MV-4-11 (cell line): ENCODE data around the gene ELF3.
"Not testable (repeated sequence)": the region's sequence is repeated elsewhere in the genome, so short reads cannot be mapped to it uniquely, and the experiment has no call there.

Source experiments
- DNase-seq: peaks from one replicate; lab custom pipeline; 2025; lab: John Stamatoyannopoulos, UW

ELF3 gene

DNA sequence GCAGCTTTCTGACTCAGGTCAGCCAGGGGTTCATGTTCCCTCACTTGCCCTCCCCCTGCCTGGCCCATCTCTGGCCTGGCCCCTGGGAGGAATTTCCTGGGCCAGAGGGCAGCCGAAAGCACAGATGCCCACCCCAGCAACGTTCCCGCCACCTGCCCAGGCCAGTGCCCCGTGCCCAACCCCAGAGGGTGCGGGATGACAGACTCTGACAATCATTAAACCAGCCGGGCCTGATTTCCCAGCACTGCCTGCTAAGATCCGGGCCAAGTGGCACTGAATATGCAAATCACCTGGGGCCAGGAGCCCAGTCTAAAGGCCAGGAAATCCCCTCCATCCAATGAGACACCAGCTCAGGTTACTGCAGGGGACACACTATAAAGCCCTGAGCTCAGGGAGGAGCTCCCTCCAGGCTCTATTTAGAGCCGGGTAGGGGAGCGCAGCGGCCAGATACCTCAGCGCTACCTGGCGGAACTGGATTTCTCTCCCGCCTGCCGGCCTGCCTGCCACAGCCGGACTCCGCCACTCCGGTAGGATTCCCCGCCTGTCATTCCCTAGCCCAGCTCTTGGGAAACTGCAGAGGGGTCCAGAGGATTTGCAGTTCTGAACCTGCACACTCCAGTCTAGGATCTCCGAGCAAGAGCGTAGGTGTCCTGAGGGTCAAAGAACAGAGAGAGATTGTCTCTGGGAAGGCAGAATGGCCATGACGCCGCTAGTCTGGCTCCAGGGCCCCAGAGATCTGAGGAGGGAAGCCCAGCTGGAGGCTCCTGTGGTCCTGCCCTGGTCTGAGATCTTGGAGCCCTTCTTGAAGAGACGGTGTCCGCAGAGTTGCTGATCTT, at the start of gene ELF3:
ELF3 (plus strand) TSS at position 408 of the 836 bp plus-strand sequence. CDS start 550 bp downstream, outside the sequence.
- no peak for DNase-seq

DNA sequence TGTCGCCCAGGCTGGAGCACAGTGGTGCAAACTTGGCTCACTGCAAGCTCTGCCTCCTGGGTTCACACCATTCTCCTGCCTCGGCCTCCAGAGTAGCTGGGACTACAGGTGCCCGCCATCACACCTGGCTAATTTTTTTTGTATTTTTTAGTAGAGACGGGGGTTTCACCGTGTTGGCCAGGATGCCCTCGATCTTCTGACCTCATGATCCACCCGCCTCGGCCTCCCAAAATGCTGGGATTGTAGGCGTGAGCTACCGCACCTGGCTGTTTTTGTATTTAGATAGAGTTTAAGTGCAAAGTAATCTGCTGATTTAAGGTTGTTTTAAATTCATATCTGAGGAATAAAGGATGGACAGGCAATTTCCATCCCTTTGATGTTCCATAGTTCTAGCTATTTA, 48.0 kb upstream of the ELF3 start:
- not testable (repeated sequence) for DNase-seq

DNA sequence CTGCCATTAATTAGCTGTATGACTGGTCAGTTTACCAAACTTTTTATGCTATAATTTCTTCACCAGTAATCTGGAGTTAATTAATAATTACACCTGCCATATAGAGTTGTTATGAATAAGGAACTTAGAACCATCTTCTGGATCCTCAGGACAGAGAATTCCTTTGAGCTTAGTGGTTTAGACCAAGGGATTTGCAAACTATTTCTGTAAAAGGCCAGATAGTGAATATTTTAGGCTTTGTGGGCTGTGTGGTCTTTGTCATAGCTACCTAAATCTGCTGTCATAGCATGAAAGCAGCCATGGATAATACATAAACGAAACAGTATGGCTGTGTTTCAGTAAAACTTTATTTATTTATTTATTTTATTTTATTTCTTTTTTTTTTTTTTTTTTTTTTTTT, 46.1 kb upstream of the ELF3 start:
- no peak for DNase-seq

GRCh38 chr1:201966171-201966570, 44.2 kb upstream of the ELF3 start:
- no peak for DNase-seq

- no peak for DNase-seq
These were observed 42.0 kb upstream of the ELF3 start for GRCh38 chr1:201968202-201968925.

- DNase-seq = no peak
These were observed 39.8 kb upstream of the ELF3 start for GRCh38 chr1:201970334-201971159.

DNA sequence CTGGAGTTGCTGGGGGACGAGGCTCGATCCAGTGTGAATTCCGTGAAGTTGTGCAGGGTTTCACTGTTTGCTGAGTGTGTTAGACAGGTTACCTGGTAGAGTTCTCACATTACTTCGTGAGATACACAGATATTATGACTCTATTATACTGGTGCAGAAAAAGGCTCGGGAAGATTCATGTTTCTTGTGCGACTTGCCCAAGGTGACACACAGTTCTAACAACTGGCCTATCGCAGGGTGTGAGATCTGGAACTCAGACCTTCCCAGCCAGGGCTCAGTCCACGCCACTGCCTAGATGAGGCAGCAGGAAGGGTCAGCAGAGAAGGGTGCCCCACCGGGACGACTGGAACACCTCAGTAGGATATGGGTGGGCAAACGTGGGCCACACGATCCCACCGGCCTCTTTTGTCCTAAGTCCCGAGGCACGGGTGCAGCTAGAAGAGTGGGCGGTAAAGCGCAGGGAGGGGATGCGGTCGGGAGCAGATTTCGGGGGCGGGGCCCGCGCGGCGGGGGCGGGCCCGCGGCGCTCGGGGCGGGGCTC, 28.2 kb upstream of the ELF3 start:
- peak; percentile 28 for DNase-seq

DNA sequence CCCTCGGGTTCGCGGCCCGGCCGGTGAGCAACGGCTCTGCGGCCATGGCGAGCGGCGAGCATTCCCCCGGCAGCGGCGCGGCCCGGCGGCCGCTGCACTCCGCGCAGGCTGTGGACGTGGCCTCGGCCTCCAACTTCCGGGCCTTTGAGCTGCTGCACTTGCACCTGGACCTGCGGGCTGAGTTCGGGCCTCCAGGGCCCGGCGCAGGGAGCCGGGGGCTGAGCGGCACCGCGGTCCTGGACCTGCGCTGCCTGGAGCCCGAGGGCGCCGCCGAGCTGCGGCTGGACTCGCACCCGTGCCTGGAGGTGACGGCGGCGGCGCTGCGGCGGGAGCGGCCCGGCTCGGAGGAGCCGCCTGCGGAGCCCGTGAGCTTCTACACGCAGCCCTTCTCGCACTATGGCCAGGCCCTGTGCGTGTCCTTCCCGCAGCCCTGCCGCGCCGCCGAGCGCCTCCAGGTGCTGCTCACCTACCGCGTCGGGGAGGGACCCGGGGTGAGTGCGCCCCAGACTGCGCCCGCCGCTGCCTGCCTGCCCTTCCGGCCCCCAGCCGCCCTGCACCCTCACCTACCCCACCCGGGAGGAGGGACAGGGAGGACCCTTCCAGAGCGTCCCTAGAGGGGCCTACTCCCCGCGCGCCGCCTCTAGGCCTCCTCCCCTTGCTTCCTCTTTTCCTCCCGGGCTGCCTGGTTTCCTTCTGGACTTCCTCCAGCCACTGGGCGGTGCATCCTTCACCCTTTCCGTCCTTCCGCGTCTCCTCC, 27.6 kb upstream of the ELF3 start, which contains the start of gene RNPEP:
RNPEP (plus strand) TSS at position 26 of the 757 bp plus-strand sequence; CDS start at position 45, 19 bp downstream.
- DNase-seq = peak; percentile 85

- DNase-seq = no peak
These were observed 27.0 kb upstream of the ELF3 start for GRCh38 chr1:201983380-201983805.

GRCh38 chr1:201984446-201984845, 25.9 kb upstream of the ELF3 start:
- DNase-seq = no peak

- no peak for DNase-seq
These were observed 25.0 kb upstream of the ELF3 start for GRCh38 chr1:201985355-201985754.

GRCh38 chr1:201988601-201989000, 21.8 kb upstream of the ELF3 start:
- no peak for DNase-seq

DNA sequence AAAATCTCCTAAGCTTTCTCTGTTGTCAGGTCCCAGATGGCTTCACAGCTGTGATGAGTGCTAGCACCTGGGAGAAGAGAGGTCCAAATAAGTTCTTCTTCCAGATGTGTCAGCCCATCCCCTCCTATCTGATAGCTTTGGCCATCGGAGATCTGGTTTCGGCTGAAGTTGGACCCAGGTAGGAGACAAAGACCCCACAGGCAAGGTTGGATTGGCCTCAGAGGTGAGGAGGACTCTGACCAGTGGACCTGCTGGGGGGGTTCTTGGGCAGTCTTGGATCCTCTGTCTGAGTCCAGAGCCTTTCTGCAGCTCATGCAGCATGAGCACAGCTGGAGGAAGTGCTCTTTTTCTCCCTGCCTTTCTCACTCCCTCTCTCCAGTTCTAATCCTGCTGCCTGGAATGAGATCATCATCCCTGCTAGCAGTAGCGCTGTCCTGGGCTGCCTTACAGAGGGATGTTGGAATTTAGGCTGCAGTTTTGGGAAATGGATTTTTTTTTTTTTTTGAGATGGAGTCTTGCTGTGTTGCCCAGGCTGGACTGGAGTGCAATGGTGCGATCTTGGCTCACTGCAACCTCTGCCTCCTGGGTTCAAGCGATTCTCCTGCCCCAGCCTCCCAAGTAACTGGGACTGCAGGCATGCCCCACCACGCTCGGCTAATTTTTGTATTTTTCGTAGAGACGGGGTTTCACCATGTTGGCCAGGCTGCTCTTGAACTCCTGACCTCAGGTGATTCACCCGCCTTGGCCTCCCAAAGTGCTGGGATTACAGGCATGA, 20.8 kb upstream of the ELF3 start:
- DNase-seq = no peak

- DNase-seq = no peak
These were observed 20.0 kb upstream of the ELF3 start for GRCh38 chr1:201990427-201990826.

DNA sequence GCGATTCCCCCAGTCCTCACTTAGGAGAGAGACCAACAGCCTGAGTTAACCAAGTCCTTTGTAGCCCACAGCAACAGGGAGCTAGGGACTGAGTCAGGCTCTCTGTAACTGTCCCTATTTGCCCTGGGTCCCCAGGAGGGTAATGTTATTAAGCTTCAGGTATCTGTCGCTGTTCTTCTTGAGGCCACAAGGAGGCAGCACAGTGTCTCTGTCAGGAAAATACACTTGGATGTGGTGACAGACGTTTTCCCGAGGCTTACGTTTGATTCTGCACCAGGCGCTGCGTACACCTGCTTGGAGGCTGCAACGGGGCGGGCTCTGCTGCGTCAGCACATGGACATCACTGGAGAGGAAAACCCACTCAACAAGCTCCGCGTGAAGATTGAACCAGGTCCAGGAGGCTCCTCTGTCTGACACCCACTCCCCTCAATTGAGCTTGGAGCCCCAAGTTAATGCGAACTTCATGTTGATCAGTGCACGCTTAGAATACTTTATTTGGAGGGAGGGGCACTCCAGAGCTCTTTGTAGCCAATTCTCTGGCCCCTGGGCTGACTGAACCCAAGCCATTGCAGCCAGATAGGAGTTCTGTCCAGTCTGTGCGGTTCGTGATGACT, 10.7 kb upstream of the ELF3 start:
- peak; percentile 2 for DNase-seq

DNA sequence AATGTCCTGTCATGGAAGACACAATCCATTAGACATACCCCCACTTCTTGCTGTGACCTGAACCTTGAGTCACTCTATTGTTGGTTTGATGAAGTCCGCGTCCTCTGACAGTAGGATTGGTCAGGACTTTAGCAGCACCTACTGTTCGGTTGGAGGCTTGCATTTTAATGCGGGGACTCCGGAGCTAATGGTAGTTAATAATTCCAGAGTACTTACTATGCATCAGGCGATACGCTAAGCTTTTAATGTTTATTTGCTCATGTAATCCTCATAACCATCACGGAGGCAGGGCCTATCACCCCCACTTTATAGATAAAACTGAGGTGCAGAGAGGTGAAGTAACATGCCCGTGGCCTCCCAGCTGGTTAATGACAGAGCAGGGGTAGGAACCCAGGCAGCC, 7.9 kb upstream of the ELF3 start:
- no peak for DNase-seq

GRCh38 chr1:202004711-202005110, 5.7 kb upstream of the ELF3 start:
- DNase-seq = no peak

DNA sequence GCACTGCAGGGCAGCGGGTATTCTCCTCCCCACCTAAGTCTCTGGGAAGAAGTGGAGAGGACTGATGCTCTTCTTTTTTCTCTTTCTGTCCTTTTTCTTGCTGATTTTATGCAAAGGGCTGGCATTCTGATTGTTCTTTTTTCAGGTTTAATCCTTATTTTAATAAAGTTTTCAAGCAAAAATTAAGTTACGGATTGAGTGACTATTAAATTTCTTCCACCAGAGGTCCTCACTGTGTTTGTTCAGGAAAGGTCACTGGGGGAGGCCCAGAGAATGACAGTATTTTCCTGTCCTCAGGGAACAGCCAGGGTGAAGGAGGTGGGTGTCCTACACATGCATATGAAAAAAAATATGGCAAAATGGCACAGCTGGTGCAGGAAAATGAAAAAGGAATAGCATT, 4.4 kb upstream of the ELF3 start:
- DNase-seq = no peak

DNA sequence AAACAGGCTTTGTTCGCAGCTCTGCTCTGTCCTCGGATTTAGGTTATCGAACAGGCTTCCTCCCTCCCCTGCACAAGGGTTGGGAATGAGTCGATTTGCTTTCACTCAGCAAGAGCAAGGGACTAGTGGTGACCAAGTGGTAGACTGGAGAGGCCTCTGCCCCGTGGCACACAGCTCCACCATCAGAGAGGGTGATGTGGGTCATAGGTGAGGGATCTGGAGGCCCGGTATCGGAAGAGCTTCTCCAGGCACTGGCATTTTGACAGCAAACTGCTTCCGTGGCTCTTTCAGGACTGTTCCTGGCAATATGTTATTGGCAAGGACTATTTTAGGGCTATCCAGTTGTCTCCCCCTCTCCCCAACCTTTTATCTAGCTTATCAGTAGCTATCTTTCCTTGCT, 3.1 kb upstream of the ELF3 start:
- no peak for DNase-seq
